IPS DF 19.7 (cell line): Measurements from ENCODE around the gene PARN.
"Not testable (repeated sequence)": the region's sequence is repeated elsewhere in the genome, so short reads cannot be mapped to it uniquely, and the experiment has no call there.

Experiments
- DNase-seq: peaks from one replicate; pipeline ENCODE4 v3.0.0-alpha.2; 2013; ENCODE audit warnings: low read depth, low spot score

The PARN gene, protein sequence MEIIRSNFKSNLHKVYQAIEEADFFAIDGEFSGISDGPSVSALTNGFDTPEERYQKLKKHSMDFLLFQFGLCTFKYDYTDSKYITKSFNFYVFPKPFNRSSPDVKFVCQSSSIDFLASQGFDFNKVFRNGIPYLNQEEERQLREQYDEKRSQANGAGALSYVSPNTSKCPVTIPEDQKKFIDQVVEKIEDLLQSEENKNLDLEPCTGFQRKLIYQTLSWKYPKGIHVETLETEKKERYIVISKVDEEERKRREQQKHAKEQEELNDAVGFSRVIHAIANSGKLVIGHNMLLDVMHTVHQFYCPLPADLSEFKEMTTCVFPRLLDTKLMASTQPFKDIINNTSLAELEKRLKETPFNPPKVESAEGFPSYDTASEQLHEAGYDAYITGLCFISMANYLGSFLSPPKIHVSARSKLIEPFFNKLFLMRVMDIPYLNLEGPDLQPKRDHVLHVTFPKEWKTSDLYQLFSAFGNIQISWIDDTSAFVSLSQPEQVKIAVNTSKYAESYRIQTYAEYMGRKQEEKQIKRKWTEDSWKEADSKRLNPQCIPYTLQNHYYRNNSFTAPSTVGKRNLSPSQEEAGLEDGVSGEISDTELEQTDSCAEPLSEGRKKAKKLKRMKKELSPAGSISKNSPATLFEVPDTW

DNA sequence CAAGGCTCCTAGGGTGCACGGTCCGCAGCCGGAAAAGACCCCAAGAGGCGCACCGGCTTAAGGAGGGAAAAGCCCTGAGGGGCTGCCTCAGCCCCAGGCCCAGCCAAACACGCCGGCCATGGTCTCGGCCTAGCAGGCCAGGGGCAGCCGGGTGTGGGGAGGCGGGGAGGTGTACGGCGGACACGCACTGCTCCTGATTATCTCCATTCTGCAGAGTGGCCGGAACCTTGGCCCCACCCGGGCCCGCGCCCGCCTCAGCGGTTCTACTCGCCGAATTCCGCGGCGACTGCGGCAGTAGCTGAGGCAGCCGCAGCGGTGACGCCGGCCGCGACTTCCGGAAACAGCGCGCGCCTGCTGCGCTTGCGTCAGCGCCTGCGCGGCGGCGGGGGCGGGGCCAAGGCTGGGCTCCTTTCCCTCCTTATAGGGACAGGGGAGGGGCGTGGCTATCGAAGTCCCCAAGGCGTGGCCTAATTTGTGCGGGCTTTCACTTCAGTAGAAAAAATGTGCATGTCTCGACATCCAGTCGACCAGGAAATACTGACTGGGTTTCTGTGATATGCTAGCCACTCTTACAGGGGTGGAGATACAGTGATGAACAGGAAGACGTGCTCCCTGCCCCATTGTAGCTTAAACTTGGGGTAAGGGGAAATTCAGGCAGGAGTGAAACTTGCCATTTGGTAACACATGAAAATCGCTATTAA is at the start of gene PARN:
Gene PARN (minus strand): TSS at position 342 of the 701 bp plus-strand sequence. CDS start 135 bp downstream, at position 207.
- peak; percentile 80 for DNase-seq

DNA sequence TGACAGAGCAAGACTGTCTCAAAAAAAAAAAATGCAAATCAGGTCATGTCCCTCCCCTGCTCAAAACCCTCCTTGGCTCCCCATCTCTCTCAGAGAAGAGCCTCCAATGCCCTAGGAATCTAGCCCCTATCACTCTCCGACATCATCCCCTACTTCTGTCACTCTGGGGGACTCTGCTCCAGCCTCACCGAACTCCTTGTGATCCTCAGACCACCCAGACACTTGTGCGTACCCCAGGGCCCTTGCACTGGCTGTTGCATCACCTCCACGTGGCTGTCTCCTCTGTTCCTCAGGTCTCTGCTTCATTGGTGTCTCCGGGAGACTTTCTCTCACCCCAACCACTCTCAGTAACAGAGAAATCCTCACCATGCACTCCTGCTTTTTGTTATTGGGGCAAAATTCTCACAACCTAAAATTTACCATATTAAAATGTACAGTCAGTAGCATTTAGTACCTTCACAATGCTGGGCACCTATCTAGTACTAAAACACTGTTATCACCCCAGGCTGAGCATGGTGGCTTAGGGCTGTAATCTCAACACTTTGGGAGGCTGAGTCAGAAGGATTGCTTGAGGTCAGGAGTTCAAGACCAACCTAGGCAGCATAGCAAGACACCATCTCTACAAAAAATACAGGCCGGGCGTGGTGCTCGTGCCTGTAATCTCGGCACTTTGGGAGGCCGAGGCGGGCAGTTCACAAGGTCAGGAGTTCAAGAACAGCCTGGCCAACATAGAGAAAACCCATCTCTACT is 48.9 kb upstream of the PARN start:
- no peak for DNase-seq

DNA sequence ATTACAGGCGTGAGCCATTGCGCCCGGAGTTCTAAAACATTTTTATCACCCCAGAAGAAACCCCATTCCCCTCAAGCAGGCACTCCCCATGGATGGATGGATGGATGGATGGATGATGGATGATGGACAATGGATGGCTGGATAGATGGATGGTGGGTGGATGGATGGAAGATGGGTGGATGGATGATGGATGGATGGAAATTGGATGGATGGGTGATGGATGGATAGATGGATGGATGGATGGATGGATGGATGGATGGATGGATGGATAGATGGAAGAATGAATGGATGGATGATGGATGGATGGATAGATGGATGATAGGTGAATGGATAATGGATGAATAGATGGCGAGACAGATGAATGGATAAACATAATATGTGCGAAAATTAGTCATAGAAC is 47.6 kb upstream of the PARN start:
- no peak for DNase-seq

- no peak for DNase-seq
Observed at GRCh38 chr16:14676633-14677032, 46.6 kb upstream of the PARN start.

- no peak for DNase-seq
Observed at GRCh38 chr16:14672403-14672971, 42.4 kb upstream of the PARN start.

DNA sequence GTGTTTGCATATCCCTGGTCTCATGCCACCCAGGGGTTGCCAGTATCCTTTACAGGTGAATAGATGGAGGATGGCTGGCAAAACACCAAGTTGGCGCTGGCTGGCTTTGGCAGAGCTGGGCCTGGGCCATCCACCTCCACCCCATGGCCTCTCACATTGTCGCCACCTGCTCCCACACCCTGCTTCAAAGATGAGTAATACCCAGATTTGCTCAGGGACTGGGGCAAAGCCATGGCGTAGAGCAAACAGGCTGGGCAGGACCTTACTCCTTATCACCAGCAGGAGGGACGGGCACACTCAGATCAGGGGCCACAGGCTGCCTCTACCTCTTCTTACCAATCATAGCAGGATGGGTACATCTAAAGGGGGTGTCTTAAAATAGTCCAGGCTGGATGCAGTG is 39.7 kb upstream of the PARN start:
- DNase-seq: no peak

DNA sequence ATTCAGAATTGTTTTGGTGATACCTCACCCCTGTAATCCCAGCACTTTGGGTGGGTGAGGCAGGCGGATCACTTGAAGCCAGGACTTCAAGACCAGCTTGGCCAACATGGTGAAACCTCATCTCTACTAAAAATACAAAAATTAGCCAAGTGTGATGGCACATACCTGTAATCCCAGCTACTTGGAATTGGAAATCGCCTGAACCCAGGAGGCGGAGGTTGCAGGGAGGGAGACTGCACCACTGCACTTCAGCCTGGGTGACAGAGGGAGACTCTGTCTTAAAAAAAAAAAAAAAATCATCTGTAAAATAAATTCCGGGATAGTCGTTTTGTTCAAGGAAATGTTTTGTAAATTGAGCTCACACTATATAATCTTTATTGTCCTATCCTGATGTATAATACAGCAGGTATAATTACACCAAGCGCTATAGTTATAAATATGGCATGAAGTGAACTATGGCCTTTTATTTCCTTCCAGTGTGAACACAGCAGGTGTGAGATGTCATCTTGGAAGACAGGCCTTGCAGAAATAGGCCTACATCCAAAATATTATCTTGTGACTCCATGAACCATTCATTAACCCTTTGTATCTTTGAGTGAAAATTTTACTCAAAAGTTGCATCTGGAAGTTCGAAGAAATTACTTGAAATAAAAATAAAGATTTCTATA is 38.6 kb upstream of the PARN start:
- no peak for DNase-seq

GRCh38 chr16:14667347-14668266 is 37.5 kb upstream of the PARN start:
- DNase-seq: no peak

DNA sequence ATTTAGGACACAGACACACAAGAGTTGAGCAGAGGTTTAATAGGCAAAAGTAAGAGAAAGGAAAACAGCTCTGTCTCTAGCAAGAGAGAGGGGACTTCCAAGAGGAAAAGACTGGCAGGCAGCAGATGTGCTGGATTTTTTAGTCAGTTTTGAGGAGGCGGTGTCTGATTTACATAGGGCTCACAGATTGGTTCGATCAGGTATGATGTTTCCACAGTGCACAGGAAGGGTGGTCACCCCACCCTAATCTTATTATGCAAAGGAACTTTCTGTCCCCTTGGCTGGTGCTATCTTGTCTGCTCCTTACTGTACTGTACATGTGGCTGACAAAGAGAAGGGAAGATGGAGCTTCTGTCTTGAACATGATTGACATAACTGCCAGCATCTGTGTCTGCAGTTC is 28.0 kb upstream of the PARN start:
- DNase-seq: no peak

DNA sequence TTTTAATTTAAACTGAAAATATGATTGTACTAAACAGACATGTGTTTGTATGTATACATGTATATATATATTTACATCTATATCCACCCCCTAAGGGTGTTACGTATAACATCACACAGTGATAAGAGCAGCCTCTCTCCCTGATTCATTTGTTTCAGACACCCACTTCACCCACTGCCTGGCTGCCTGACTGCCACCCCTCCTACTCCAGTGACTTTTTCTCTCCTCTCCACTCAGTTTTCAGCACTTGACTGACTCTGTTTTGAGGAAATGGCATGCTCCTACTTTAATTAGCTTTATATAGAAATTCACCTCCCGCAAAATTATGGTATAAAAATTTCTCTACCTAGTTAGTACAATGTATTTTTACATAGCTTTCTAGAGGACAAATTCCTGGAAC is 22.7 kb upstream of the PARN start:
- DNase-seq: no peak

DNA sequence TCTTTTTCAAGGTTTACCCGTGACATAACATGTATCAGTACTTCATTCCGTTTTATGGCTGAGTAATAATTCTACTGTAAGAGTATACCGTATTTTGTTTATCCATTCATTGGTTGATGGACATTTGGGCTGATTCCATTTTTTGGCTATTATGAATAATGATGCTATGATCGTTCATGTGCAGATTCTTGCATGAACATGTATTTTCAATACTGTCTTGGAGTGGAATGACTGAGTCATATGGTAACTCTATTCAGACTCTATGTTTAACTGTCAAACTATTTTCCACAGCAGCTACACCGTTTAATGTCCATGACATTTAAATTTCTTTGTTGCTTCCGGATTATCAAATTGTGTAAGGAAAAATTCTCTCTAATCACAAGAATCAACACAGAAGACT is 20.6 kb upstream of the PARN start:
- DNase-seq: no peak

- DNase-seq: no peak
Observed at GRCh38 chr16:14649816-14650215, 19.8 kb upstream of the PARN start.

GRCh38 chr16:14641926-14642325 is 11.9 kb upstream of the PARN start:
- no peak for DNase-seq

GRCh38 chr16:14641206-14641605 is 11.1 kb upstream of the PARN start:
- DNase-seq: no peak

DNA sequence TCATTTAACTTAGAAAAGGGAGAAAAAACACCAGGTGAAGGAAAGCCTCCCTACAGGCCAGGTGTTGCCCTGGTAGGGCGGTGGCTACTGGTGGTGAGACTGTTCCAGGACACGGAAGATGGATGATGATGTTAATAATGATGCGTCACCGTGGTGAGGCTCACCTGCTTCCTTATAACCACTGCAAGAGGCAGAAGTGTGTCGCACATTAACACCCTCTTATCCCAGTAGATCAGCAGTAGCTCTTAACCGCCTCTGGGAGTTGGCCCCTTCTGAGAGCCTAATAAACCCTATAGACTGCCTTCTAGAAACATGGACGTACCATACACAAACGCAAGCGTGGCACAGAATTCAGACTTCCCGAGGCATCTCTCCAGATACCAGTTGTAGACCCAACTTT is 10.5 kb upstream of the PARN start:
- DNase-seq: no peak

GRCh38 chr16:14636951-14637240 is 6.8 kb upstream of the PARN start:
- DNase-seq: not testable (repeated sequence)

GRCh38 chr16:14636179-14636950 is 6.3 kb upstream of the PARN start:
- DNase-seq: not testable (repeated sequence)

DNA sequence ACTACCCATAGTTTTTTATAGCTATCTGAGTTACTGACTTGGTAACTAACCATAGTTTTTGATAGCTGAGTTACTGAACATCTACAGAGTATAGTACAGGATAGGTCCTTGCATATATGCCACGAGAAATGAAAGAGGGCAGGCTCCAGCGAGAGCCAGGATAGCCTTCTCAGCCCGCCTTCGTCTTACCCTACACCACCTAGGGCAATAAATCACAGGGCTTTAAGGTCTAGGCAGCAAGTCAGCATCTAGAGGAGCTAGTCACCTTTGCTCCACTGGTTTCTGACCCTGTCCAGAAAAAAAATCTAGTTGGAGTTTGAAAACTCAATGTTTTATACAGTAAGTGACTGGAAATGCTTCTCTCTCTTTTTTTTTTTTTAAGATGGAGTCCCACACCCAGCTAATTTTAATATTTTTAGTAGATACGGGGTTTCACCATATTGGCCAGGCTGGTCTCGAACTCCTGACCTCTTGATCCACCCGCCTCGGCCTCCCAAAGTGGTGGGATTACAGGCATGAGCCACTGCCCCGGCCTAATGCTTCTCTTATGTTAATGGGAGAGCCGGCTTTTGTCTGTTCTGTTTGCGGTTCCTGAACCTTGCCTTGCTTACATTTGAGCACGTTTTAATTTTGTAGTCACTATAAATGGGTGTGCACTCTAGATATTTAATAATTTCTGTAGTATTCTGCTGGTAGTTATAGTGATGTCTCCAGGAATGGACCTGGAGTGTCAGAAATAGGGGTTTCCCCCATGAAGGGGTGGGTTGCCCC is 5.5 kb upstream of the PARN start:
- DNase-seq: no peak

DNA sequence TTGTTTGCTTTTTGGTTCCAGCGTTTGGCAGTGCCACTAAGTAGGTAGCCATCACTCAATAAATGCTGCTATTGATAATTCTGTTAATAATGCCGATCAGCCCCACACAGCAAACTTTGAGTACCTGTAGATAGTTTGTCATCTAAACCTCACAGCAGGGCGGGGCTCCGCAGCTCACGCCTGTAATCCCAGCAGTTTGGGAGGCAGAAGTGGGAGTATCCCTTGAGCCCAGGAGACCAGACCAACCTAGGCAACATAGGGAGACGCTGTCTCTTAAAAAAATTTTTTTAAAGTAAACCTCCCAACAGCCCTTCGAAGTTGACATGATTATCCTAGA is 4.3 kb upstream of the PARN start:
- DNase-seq: no peak
